ENCODE measurements around the gene ZNF687.

Gene ZNF687

DNA sequence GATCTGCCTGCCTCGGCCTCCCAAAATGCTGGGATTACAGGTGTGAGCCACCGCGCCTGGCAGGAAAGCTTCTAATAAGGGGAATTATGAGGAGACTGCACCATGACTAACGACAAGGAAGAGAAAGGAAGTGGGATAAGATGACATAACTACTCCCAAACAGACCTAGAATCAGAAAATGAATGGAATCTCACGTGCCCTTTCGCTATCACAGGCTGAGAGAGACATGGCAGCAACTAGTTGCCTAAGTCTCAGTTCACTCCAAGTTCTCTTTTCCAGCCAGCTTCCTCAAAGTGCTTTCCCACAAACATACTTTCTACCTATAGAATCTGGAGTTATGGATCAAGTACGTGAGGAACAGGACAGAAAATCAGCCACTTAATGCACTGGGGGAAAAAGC is 43.1 kb downstream of the ZNF687 start:
- Histone ChIP-seq H3K9me3 (ENCODE audit: severe bottlenecking) (no peaks in the 10 kb centered on the region), H3K4me3 (ENCODE audit: low read depth, low read length) (no peak overlapping the region), H3K36me3 (peaks cover 61% of the 10 kb centered on the region), H3K27ac (no peak overlapping the region), H3K27me3 (ENCODE audit: insufficient read depth, low read depth, severe bottlenecking) (no peaks in the 10 kb centered on the region)
- no peak for DNase-seq
- TF ChIP-seq, protein P1, sequence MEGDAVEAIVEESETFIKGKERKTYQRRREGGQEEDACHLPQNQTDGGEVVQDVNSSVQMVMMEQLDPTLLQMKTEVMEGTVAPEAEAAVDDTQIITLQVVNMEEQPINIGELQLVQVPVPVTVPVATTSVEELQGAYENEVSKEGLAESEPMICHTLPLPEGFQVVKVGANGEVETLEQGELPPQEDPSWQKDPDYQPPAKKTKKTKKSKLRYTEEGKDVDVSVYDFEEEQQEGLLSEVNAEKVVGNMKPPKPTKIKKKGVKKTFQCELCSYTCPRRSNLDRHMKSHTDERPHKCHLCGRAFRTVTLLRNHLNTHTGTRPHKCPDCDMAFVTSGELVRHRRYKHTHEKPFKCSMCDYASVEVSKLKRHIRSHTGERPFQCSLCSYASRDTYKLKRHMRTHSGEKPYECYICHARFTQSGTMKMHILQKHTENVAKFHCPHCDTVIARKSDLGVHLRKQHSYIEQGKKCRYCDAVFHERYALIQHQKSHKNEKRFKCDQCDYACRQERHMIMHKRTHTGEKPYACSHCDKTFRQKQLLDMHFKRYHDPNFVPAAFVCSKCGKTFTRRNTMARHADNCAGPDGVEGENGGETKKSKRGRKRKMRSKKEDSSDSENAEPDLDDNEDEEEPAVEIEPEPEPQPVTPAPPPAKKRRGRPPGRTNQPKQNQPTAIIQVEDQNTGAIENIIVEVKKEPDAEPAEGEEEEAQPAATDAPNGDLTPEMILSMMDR (IDR thresholded peaks at IDR 0.05; ENCODE audit: low read depth, low read length): no peak

DNA sequence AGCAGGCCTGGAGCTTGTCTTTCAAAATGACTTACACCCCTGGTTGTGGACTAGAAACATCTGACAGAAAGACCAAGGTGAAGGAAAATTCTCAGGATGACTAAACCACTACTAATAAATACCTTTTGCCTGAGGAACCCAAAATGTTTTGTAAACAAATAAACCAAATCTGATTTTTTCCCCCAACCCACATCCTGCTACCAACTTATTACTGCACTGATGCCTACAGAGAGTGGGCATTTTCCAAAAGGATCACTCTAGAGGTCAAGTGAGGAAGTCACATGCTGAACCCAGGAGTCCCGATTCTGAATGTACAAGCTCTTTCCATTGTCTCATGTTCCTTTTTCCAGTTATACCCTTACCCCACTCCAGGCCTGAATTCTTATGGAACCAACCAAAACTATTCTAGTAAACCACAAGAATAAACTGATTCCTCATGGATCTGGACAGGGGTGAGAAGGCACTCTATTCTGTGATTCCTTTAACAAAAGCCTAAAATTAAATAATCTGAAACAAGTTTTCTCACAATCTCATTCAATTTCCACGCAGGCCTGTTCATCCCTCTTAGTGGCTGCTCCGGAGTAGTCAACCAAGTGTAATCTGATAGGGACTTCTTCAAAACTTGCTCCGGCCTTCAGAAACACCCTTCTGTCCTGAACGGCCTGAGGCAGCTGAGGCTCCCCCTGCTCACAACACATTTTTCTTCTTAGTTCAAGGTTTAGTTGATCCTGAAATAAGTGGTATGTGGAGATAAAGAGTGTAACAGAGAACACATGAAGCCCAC is 43.7 kb downstream of the ZNF687 start:
- Histone ChIP-seq H3K9me3 (ENCODE audit: severe bottlenecking) (no peaks in the 10 kb centered on the region), H3K27ac (no peak overlapping the region), H3K36me3 (peaks cover 55% of the 10 kb centered on the region), H3K4me3 (ENCODE audit: low read depth, low read length) (peak overlapping the region; percentile 54), H3K27me3 (ENCODE audit: insufficient read depth, low read depth, severe bottlenecking) (no peaks in the 10 kb centered on the region)
- TF ChIP-seq, protein P1 (IDR thresholded peaks at IDR 0.05; ENCODE audit: low read depth, low read length): no peak
- no peak for DNase-seq

DNA sequence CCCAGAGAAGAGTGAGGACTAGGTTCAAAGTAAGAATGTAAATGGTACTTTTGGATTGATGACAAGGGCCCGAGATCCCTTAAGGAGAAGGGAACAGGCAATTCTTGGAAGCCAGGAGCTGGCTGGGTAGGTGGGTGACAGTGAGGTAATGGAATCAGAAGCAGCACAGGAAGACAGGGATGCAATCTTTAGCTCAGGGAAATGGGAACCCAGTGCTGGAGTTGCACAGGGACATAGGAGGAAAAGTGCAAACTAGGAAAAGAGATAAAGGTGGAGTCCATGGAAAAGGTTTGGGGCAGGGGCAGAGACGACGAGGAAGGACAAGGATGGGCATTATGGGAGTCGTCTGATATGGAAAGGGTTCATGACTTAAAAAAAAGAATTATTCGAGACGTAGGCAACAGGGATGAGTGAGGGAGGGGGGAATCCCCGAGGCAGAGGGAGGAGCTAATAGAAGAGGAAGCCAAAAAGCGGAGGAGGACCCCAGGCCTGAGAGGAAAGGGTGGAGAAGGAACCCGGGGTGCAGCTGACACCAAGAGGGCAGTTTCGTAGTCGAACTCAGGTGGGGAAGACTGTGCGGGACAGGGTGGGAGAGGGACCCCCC is 44.6 kb downstream of the ZNF687 start:
- TF ChIP-seq, protein P1 (IDR thresholded peaks at IDR 0.05; ENCODE audit: low read depth, low read length): no peak
- peaks cover 48% of the 10 kb centered on the region for H3K36me3 ChIP-seq
- H3K27ac ChIP-seq: peak overlapping the region; percentile 100
- DNase-seq: peak; percentile 70
- no peaks in the 10 kb centered on the region for H3K9me3 ChIP-seq (ENCODE audit: severe bottlenecking)
- peak overlapping the region; percentile 54 for H3K4me3 ChIP-seq (ENCODE audit: low read depth, low read length)
- H3K27me3 ChIP-seq (ENCODE audit: insufficient read depth, low read depth, severe bottlenecking): no peaks in the 10 kb centered on the region

DNA sequence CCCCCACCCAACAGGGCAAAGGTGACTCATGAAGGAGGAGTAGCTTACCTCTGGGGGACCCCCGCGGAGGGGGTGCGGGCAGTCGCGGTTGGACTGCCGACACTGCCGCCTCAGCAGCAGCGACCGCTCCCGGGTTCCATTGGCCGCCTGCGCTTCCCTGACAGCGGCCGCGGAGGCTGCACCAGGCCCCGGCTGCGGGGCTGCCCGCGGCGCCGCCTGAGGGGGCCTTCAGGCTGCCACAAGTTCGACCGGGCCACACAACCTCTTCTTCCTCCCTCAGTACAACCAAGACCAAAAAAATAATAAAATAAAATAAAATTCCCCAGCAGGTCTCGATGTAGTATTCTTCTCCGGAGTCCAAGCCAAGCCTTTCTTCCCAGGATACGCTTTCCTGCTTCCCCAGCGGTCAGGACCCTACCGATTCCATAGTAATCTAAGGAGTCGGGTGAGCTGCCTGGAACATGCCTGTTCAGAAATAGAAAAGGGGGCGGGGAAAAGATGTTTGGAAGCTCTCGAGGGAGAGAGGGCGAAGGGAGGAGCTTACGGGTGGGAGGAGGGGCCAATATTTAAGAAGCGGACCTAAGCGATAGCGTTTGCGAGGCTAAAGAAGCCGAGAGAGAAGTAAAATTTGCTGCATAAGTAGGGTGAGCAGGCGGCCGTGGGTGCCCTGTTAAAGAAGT is 45.3 kb downstream of the ZNF687 start, which contains the start of gene PI4KB:
Gene PI4KB (minus strand): TSS at position 194 of the 680 bp plus-strand sequence. CDS start 10,935 bp downstream, outside the sequence.
- TF ChIP-seq, protein P1 (IDR thresholded peaks at IDR 0.05; ENCODE audit: low read depth, low read length): no peak

DNA sequence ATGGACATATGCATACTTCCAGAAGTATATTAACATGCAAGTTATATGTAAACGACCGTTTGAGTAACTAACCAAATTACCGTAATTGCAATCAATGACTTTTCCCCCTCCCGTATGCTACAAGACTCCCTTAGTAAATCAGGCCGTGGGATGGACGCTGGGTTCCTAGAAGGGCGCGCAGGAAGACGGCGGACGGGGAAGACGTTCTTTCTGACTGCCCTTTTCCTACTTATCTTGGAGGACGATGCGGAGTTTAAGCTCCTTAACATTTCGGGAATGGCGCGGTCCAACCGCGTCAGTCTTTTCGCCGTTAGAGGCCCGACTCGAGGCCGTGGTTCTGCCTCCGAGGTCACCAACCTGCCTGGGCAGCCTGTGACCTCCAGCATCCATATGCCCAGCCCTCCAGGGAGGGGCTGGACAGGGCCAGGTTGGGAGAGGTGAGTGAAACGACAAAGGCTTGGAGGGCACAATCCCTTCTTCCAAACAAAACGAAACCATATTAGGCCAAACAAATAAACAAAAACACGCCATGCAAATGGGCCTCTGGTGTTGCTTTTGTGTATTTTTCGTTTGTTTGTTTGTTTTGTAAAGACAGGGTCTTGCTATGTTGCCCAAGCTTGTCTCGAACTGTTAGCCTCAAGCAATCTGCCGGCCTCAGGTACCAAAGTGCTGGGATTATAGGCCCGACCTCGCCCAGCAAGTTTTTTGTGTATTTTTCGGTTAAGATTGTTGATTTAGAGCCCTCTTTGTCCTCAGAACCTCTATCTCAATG is 46.0 kb downstream of the ZNF687 start:
- no peaks in the 10 kb centered on the region for H3K9me3 ChIP-seq (ENCODE audit: severe bottlenecking)
- DNase-seq: peak; percentile 73
- peak overlapping the region; percentile 54 for H3K4me3 ChIP-seq (ENCODE audit: low read depth, low read length)
- peaks cover 35% of the 10 kb centered on the region for H3K36me3 ChIP-seq
- H3K27me3 ChIP-seq (ENCODE audit: insufficient read depth, low read depth, severe bottlenecking): no peaks in the 10 kb centered on the region
- peak overlapping the region; percentile 100 for H3K27ac ChIP-seq
- TF ChIP-seq, protein P1 (IDR thresholded peaks at IDR 0.05; ENCODE audit: low read depth, low read length): no peak

More for the DNA sequence above, 45.3 kb downstream of the ZNF687 start, which contains the start of gene PI4KB:
- Histone ChIP-seq H3K27ac (peak within 1 kb of the TSS; percentile 100), H3K4me3 (ENCODE audit: low read depth, low read length) (peak within 1 kb of the TSS; percentile 54), H3K36me3 (peaks cover 42% of the 10 kb centered on the region), H3K9me3 (ENCODE audit: severe bottlenecking) (no peaks in the 10 kb centered on the region), H3K27me3 (ENCODE audit: insufficient read depth, low read depth, severe bottlenecking) (no peaks in the 10 kb centered on the region)
- DNase-seq: peak; percentile 100
